ENCODE data around the gene CALML6.

The CALML6 gene

GRCh38 chr1:1945782-1946393 lies 30.8 kb downstream of the CALML6 start:
- Histone ChIP-seq H3K36me3 (replicated peaks; ENCODE audit: insufficient read depth, low read length) (no peaks in the 10 kb centered on the region), H2AFZ (ENCODE audit: low read length) (no peak overlapping the region), H3K27me3 (replicated peaks; ENCODE audit: insufficient read depth, low read length) (peaks cover 91% of the 10 kb centered on the region), H3K79me2 (ENCODE audit: low read length) (no peaks in the 10 kb centered on the region), H3K4me1 (ENCODE audit: low read length) (no peaks in the 10 kb centered on the region), H3K9me3 (replicated peaks; ENCODE audit: insufficient read depth, low read length) (no peaks in the 10 kb centered on the region), H3K9ac (ENCODE audit: low read length) (no peak overlapping the region), H4K20me1 (ENCODE audit: insufficient read depth, low read length) (no peaks in the 10 kb centered on the region), H3K4me3 (ENCODE audit: low read length) (no peak overlapping the region), H3K4me2 (ENCODE audit: low read depth, low read length) (no peak overlapping the region), H3F3A (ENCODE audit: insufficient read depth, low read length) (no peaks in the 10 kb centered on the region), H3K9me2 (replicated peaks; ENCODE audit: insufficient read depth, low read length) (no peaks in the 10 kb centered on the region), H3K27ac (ENCODE audit: low read length) (no peak overlapping the region)
- no peak for TF ChIP-seq CTCF (IDR thresholded peaks at IDR 0.05; ENCODE audit: low read length)
- TF ChIP-seq EZH2 (optimal IDR thresholded peaks at IDR 0.05; ENCODE audit: low read depth, low read length): no peak
- TF ChIP-seq EZH2phosphoT487 (IDR thresholded peaks at IDR 0.05; ENCODE audit: low read length): no peak
- no peak for DNase-seq

- H3K9me2 ChIP-seq (replicated peaks; ENCODE audit: insufficient read depth, low read length): no peaks in the 10 kb centered on the region
- no peaks in the 10 kb centered on the region for H3K9me3 ChIP-seq (replicated peaks; ENCODE audit: insufficient read depth, low read length)
- no peak overlapping the region for H3K27ac ChIP-seq (ENCODE audit: low read length)
- no peak overlapping the region for H3K4me2 ChIP-seq (ENCODE audit: low read depth, low read length)
- H3K4me1 ChIP-seq (ENCODE audit: low read length): no peaks in the 10 kb centered on the region
- H3K4me3 ChIP-seq (ENCODE audit: low read length): no peak overlapping the region
- H3K79me2 ChIP-seq (ENCODE audit: low read length): no peaks in the 10 kb centered on the region
- no peaks in the 10 kb centered on the region for H4K20me1 ChIP-seq (ENCODE audit: insufficient read depth, low read length)
- no peak overlapping the region for H3K9ac ChIP-seq (ENCODE audit: low read length)
- TF ChIP-seq EZH2 (optimal IDR thresholded peaks at IDR 0.05; ENCODE audit: low read depth, low read length) (no peak), EZH2phosphoT487 (IDR thresholded peaks at IDR 0.05; ENCODE audit: low read length) (no peak), CTCF (IDR thresholded peaks at IDR 0.05; ENCODE audit: low read length) (no peak)
- no peak for DNase-seq
- no peak overlapping the region for H2AFZ ChIP-seq (ENCODE audit: low read length)
- H3K36me3 ChIP-seq (replicated peaks; ENCODE audit: insufficient read depth, low read length): no peaks in the 10 kb centered on the region
- peaks cover 91% of the 10 kb centered on the region for H3K27me3 ChIP-seq (replicated peaks; ENCODE audit: insufficient read depth, low read length)
- no peaks in the 10 kb centered on the region for H3F3A ChIP-seq (ENCODE audit: insufficient read depth, low read length)
Measured at GRCh38 chr1:1946540-1946939, 31.5 kb downstream of the CALML6 start.

GRCh38 chr1:1947493-1947892 lies 32.4 kb downstream of the CALML6 start:
- H3K36me3 ChIP-seq (replicated peaks; ENCODE audit: insufficient read depth, low read length): no peaks in the 10 kb centered on the region
- TF ChIP-seq EZH2 (optimal IDR thresholded peaks at IDR 0.05; ENCODE audit: low read depth, low read length) (no peak), EZH2phosphoT487 (IDR thresholded peaks at IDR 0.05; ENCODE audit: low read length) (no peak), CTCF (IDR thresholded peaks at IDR 0.05; ENCODE audit: low read length) (no peak)
- no peaks in the 10 kb centered on the region for H3F3A ChIP-seq (ENCODE audit: insufficient read depth, low read length)
- H4K20me1 ChIP-seq (ENCODE audit: insufficient read depth, low read length): no peaks in the 10 kb centered on the region
- H3K4me2 ChIP-seq (ENCODE audit: low read depth, low read length): no peak overlapping the region
- no peak overlapping the region for H3K4me3 ChIP-seq (ENCODE audit: low read length)
- H3K79me2 ChIP-seq (ENCODE audit: low read length): no peaks in the 10 kb centered on the region
- no peaks in the 10 kb centered on the region for H3K9me3 ChIP-seq (replicated peaks; ENCODE audit: insufficient read depth, low read length)
- H3K9me2 ChIP-seq (replicated peaks; ENCODE audit: insufficient read depth, low read length): no peaks in the 10 kb centered on the region
- no peak overlapping the region for H3K9ac ChIP-seq (ENCODE audit: low read length)
- no peak overlapping the region for H3K27ac ChIP-seq (ENCODE audit: low read length)
- H3K4me1 ChIP-seq (ENCODE audit: low read length): no peaks in the 10 kb centered on the region
- peaks cover 91% of the 10 kb centered on the region for H3K27me3 ChIP-seq (replicated peaks; ENCODE audit: insufficient read depth, low read length)
- H2AFZ ChIP-seq (ENCODE audit: low read length): no peak overlapping the region
- no peak for DNase-seq

Measured in MM.1S (cell line).